GM12891 (cell line): ENCODE measurements around the gene USP20.

Experiments
- PAX5 ChIP-seq: IDR thresholded peaks from 2 replicates; pipeline ENCODE4 v1.6.1; 2011; ENCODE audit warnings: low read length, moderate library complexity, mild to moderate bottlenecking; ENCODE audit not compliant: insufficient read depth, severe bottlenecking
- POLR2A ChIP-seq: IDR thresholded peaks from 2 replicates; pipeline ENCODE4 v1.6.1; 2011; ENCODE audit warnings: low read depth, low read length, control low read depth
- POLR2AphosphoS5 ChIP-seq: IDR thresholded peaks from 2 replicates; pipeline ENCODE4 v1.6.1; 2011; ENCODE audit warnings: low read depth, low read length, control low read depth
- POU2F2 ChIP-seq: IDR thresholded peaks from 2 replicates; pipeline ENCODE4 v1.6.1; 2011; ENCODE audit warnings: low read depth, mild to moderate bottlenecking, control low read depth, low read length, moderate library complexity
- SPI1 ChIP-seq: IDR thresholded peaks from 2 replicates; pipeline ENCODE4 v1.6.1; 2011; ENCODE audit warnings: low read depth, low read length, control low read depth
- TAF1 ChIP-seq: IDR thresholded peaks from 2 replicates; pipeline ENCODE4 v1.6.1; 2011; ENCODE audit warnings: low read depth, low read length, control low read depth

DNA sequence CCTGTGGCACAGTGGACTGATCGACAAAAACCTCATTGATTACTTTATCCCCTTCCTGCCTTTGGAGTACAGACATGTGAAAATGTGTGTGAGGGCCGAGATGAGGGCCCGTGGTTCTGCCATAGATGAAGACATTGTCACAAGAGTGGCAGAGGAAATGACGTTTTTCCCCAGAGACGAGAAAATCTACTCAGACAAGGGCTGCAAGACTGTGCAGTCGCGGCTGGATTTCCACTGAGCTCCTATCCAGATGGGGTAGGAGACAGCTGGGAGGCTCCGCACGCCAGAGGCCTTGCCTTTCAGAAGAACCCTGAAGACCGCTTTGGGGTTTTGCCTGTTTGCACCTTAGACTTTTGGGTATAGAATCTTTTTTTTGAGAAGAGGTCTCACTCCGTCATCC, 25.9 kb upstream of the USP20 start:
- no peak for TF ChIP-seq POLR2A
- no peak for TF ChIP-seq POLR2AphosphoS5
- no peak for TF ChIP-seq SPI1
- TF ChIP-seq TAF1: no peak
- no peak for TF ChIP-seq POU2F2
- TF ChIP-seq PAX5: no peak
